Mesenchymal stem cell (in vitro differentiated cells and primary cell): ENCODE data around the gene MINDY4.

Experiments used
- DNase-seq: peaks from one replicate; pipeline ENCODE4 v3.0.0-alpha.2; 2013
- H2AFZ ChIP-seq: one replicate; pipeline ENCODE4 v1.6.1; 2013; ENCODE audit warnings: low read depth, mild to moderate bottlenecking, control low read depth, inconsistent platforms, low read length, moderate library complexity
- H2AK5ac ChIP-seq: 2 replicates; pipeline ENCODE4 v1.6.1; 2013; ENCODE audit warnings: low read length, moderate library complexity, mild to moderate bottlenecking, inconsistent platforms; ENCODE audit not compliant: severe bottlenecking
- H2BK120ac ChIP-seq: one replicate; pipeline ENCODE4 v1.6.1; 2013; ENCODE audit warnings: low read depth, mild to moderate bottlenecking, inconsistent platforms, low read length, moderate library complexity
- H2BK12ac ChIP-seq, 2 experiments: one replicate each; pipeline ENCODE4 v1.6.1; 2013; ENCODE audit warnings: inconsistent platforms in 2 of 2, low read length in 2 of 2, mild to moderate bottlenecking in 2 of 2, moderate library complexity in 2 of 2, control low read depth in 1 of 2
- H2BK15ac ChIP-seq: one replicate; pipeline ENCODE4 v1.6.1; 2013; ENCODE audit warnings: mild to moderate bottlenecking, low read depth, inconsistent platforms; ENCODE audit not compliant: poor library complexity, severe bottlenecking
- H2BK5ac ChIP-seq: 2 replicates; pipeline ENCODE4 v1.6.1; 2013; ENCODE audit warnings: low read depth, mild to moderate bottlenecking, low read length, control low read depth, inconsistent platforms; ENCODE audit not compliant: poor library complexity, severe bottlenecking
- H3K14ac ChIP-seq, 2 experiments: one replicate each; pipeline ENCODE4 v1.6.1; 2013; ENCODE audit warnings: inconsistent platforms in 2 of 2, low read length in 2 of 2, control low read depth in 1 of 2, mild to moderate bottlenecking in 1 of 2, moderate library complexity in 1 of 2
- H3K18ac ChIP-seq, 2 experiments: one replicate each; pipeline ENCODE4 v1.6.1; 2013; ENCODE audit warnings: inconsistent platforms in 2 of 2, low read length in 2 of 2, control low read depth in 1 of 2, low read depth in 1 of 2, mild to moderate bottlenecking in 1 of 2
- H3K23ac ChIP-seq, 2 experiments: one replicate each; pipeline ENCODE4 v1.6.1; 2013; ENCODE audit warnings: inconsistent platforms in 2 of 2, low read length in 2 of 2, mild to moderate bottlenecking in 2 of 2, moderate library complexity in 2 of 2, control low read depth in 1 of 2
- H3K27ac ChIP-seq: 2 replicates; pipeline ENCODE4 v1.5.1; 2013; ENCODE audit warnings: mild to moderate bottlenecking, moderate library complexity, low read length, control low read depth, inconsistent platforms; ENCODE audit not compliant: poor library complexity, severe bottlenecking
- H3K27me3 ChIP-seq, 2 experiments: 2 replicates each; pipeline versions ENCODE4 v1.6.1 to v1.7.0; 2013; ENCODE audit warnings: low read length in 2 of 2, mild to moderate bottlenecking in 2 of 2, moderate library complexity in 2 of 2, control low read depth in 1 of 2, inconsistent platforms in 1 of 2; ENCODE audit not compliant: control insufficient read depth in 1 of 2, insufficient read depth in 1 of 2
- H3K36me3 ChIP-seq, 2 experiments: 2 replicates each; pipeline versions ENCODE4 v1.6.1 to v1.7.0; 2013; ENCODE audit warnings: low read length in 2 of 2, control low read depth in 1 of 2, inconsistent platforms in 1 of 2, low read depth in 1 of 2, mild to moderate bottlenecking in 1 of 2; ENCODE audit not compliant: insufficient read depth in 2 of 2, control insufficient read depth in 1 of 2
- H3K4ac ChIP-seq, 2 experiments: one replicate each; pipeline ENCODE4 v1.6.1; 2013; ENCODE audit warnings: inconsistent platforms in 2 of 2, low read length in 2 of 2, mild to moderate bottlenecking in 2 of 2, moderate library complexity in 2 of 2, control low read depth in 1 of 2, low read depth in 1 of 2
- H3K4me1 ChIP-seq: 2 replicates; pipeline ENCODE4 v1.6.1; 2013; ENCODE audit warnings: low read depth, low read length, control low read depth; ENCODE audit not compliant: control insufficient read depth, insufficient read depth
- H3K4me2 ChIP-seq: 2 replicates; pipeline ENCODE4 v1.6.1; 2013; ENCODE audit warnings: low read length, mild to moderate bottlenecking, inconsistent platforms; ENCODE audit not compliant: poor library complexity, severe bottlenecking
- H3K4me3 ChIP-seq, 2 experiments: 2 replicates each; pipeline versions ENCODE4 v1.5.1 to v1.7.0; 2013; ENCODE audit warnings: low read length in 2 of 2, mild to moderate bottlenecking in 2 of 2, control low read depth in 1 of 2, low read depth in 1 of 2; ENCODE audit not compliant: insufficient read depth in 1 of 2
- H3K79me1 ChIP-seq: replicated peaks from 2 replicates; pipeline ENCODE4 v1.6.1; 2013; ENCODE audit warnings: mild to moderate bottlenecking, control low read depth, low read length, inconsistent platforms; ENCODE audit not compliant: poor library complexity, severe bottlenecking
- H3K9ac ChIP-seq: 2 replicates; pipeline ENCODE4 v1.7.0; 2013; ENCODE audit warnings: mild to moderate bottlenecking, low read length, moderate library complexity
- H3K9me3 ChIP-seq: 2 replicates; pipeline ENCODE4 v1.7.0; 2013; ENCODE audit warnings: mild to moderate bottlenecking, low read length; ENCODE audit not compliant: control insufficient read depth
- H4K8ac ChIP-seq: one replicate; pipeline ENCODE4 v1.6.1; 2013; ENCODE audit warnings: inconsistent platforms, mild to moderate bottlenecking, low read length, moderate library complexity
- H4K91ac ChIP-seq: one replicate; pipeline ENCODE4 v1.6.1; 2013; ENCODE audit warnings: mild to moderate bottlenecking, low read length, inconsistent platforms
- WGBS: methylation state at CpG from one replicate; pipeline ENCODE4 v1.1.7; 2013; ENCODE audit warnings: mixed read lengths; 5-methylcytosine and 5-hydroxymethylcytosine counted together

The MINDY4 gene

DNA sequence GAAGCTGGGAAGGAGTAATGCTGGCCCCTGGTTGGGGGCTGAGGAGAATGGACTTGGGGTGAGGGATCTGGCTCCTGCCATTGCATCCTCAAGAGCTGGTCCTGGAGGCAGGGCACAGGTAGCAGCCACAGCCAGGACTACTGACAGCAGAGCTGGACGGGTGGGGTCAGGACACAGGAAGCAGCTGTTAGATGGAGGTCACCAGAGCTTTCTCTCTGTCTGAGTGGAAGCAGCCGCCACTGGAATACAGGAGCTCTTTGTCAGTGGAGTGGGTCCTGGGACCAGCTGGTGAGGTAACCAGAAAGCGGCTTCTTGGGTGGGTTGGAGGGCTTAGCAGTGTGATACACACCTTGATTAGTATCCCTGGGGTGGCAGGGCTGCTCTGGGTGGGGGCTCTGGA, 82.4 kb downstream of the MINDY4 start:
- peaks cover 48 to 53% of the 10 kb centered on the region in 2 experiments for H3K36me3 ChIP-seq
- no peak overlapping the region for H2BK12ac ChIP-seq
- H3K27ac ChIP-seq = no peak overlapping the region
- no peak overlapping the region for H3K9ac ChIP-seq
- no peak overlapping the region for H3K18ac ChIP-seq
- H3K9me3 ChIP-seq = no peaks in the 10 kb centered on the region
- 86% methylated on average over 3 of the region's 3 CpGs for WGBS
- no peak overlapping the region for H2AFZ ChIP-seq
- no peak overlapping the region for H2AK5ac ChIP-seq
- DNase-seq = no peak
- no peak overlapping the region for H4K8ac ChIP-seq
- no peak overlapping the region for H3K4me2 ChIP-seq
- peaks cover 7% of the 10 kb centered on the region for H3K4me1 ChIP-seq
- no peak overlapping the region for H4K91ac ChIP-seq
- H3K23ac ChIP-seq = no peak overlapping the region
- no peaks in the 10 kb centered on the region for H3K27me3 ChIP-seq
- no peak overlapping the region for H3K14ac ChIP-seq
- H3K4me3 ChIP-seq = no peak overlapping the region
- no peak overlapping the region for H2BK5ac ChIP-seq
- peak overlapping the region; percentile 12 for H2BK15ac ChIP-seq
- no peak overlapping the region for H2BK120ac ChIP-seq
- H3K79me1 ChIP-seq = peaks cover 3% of the 10 kb centered on the region
- H3K4ac ChIP-seq = no peak overlapping the region

- Histone ChIP-seq H2BK120ac (no peak overlapping the region), H3K27ac (no peak overlapping the region), H4K8ac (no peak overlapping the region), H2AK5ac (no peak overlapping the region), H3K14ac (no peak overlapping the region), H3K4ac (no peak overlapping the region), H2BK15ac (no peak overlapping the region), H3K9me3 (no peaks in the 10 kb centered on the region), H2AFZ (no peak overlapping the region), H3K36me3 (peaks cover 58 to 74% of the 10 kb centered on the region in 2 experiments), H3K4me2 (no peak overlapping the region), H3K79me1 (peaks cover 5% of the 10 kb centered on the region), H4K91ac (no peak overlapping the region), H3K9ac (no peak overlapping the region), H3K23ac (no peak overlapping the region), H3K18ac (no peak overlapping the region), H3K4me3 (no peak overlapping the region), H3K27me3 (no peaks in the 10 kb centered on the region), H3K4me1 (peaks cover 8% of the 10 kb centered on the region), H2BK12ac (no peak overlapping the region), H2BK5ac (no peak overlapping the region)
- DNase-seq = no peak
- 97% methylated on average over 3 of the region's 3 CpGs for WGBS
Measured at GRCh38 chr7:30855936-30856335, 84.7 kb downstream of the MINDY4 start.

DNA sequence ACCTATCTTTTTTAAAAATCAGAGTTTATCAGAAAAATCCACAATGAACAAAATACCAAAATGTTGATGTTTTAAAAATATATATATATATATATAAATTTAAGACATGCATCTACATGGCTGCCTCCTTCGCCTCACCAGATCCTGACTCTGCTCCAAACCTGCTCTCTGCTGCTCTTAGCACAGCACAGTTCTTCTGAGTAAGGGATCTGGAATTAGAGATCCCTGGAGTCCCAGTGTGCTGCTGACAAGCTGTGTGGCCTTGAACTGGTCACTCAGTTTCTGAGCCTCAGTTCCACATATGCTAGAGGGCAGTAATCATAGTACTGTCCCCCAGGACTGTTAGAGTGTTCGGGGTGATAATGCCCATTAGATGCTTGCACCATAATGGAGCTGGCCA, 87.4 kb downstream of the MINDY4 start:
- no peak overlapping the region for H2BK5ac ChIP-seq
- 97% methylated on average over 2 of the region's 2 CpGs for WGBS
- H3K27me3 ChIP-seq = no peaks in the 10 kb centered on the region
- no peak overlapping the region for H3K4ac ChIP-seq
- H2AFZ ChIP-seq = no peak overlapping the region
- no peak for DNase-seq
- peaks cover 12% of the 10 kb centered on the region for H3K4me1 ChIP-seq
- H4K8ac ChIP-seq = no peak overlapping the region
- no peak overlapping the region for H3K4me3 ChIP-seq
- no peaks in the 10 kb centered on the region for H3K9me3 ChIP-seq
- H2BK12ac ChIP-seq = no peak overlapping the region
- no peak overlapping the region for H2AK5ac ChIP-seq
- no peak overlapping the region for H3K27ac ChIP-seq
- H2BK120ac ChIP-seq = no peak overlapping the region
- no peak overlapping the region for H3K14ac ChIP-seq
- H3K36me3 ChIP-seq = peaks cover 71 to 82% of the 10 kb centered on the region in 2 experiments
- H3K9ac ChIP-seq = no peak overlapping the region
- H3K23ac ChIP-seq = no peak overlapping the region
- H3K4me2 ChIP-seq = no peak overlapping the region
- no peak overlapping the region for H2BK15ac ChIP-seq
- no peak overlapping the region for H3K18ac ChIP-seq
- peaks cover 4% of the 10 kb centered on the region for H3K79me1 ChIP-seq
- no peak overlapping the region for H4K91ac ChIP-seq

DNA sequence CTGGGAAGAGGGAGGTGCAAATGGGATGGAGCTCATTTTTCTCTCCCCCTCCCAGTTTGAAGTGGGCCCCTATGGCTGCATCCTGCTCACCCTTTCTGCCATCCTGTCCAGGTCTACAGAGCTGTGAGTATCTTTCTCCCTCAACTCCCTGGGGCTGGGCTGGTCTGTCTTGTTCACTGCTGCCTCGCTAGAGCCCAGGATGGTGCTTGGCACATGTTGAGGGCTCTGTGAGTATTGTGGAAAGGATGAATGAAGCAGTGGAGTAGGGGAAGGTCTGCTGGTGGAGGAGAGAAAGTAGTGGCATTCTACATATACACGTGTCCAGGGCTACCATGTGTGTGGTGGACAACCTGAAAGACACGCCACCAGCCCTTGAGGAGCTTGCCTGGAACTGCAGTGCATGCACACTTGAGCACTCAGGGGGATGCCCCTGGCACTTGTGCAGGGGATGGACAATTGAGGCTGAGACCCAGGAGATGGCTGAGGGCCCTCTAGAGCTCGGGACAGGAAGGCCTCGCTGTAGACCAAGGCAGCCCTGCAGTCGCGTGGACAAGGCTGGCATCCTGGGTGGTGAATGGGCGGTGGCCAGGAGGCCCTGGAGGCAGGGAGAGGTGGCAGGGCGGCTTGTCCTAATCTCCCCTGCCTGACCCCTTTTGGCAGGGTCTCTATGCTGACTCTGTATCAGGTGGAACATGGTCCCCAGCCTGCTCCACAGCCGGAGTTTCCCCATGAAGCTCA, 88.2 kb downstream of the MINDY4 start:
- H3K14ac ChIP-seq = peak overlapping the region in 1 of 2 experiments; percentile 7
- H3K23ac ChIP-seq = no peak overlapping the region
- H3K27me3 ChIP-seq = no peaks in the 10 kb centered on the region
- peaks cover 12% of the 10 kb centered on the region for H3K4me1 ChIP-seq
- H2BK12ac ChIP-seq = no peak overlapping the region
- no peak overlapping the region for H4K91ac ChIP-seq
- no peak overlapping the region for H3K4ac ChIP-seq
- H3K4me2 ChIP-seq = no peak overlapping the region
- no peaks in the 10 kb centered on the region for H3K9me3 ChIP-seq
- DNase-seq = no peak
- no peak overlapping the region for H2BK15ac ChIP-seq
- H3K18ac ChIP-seq = no peak overlapping the region
- peaks cover 4% of the 10 kb centered on the region for H3K79me1 ChIP-seq
- no peak overlapping the region for H3K27ac ChIP-seq
- H2AK5ac ChIP-seq = no peak overlapping the region
- H2AFZ ChIP-seq = no peak overlapping the region
- H3K4me3 ChIP-seq = no peak overlapping the region
- H3K9ac ChIP-seq = no peak overlapping the region
- no peak overlapping the region for H4K8ac ChIP-seq
- H2BK5ac ChIP-seq = no peak overlapping the region
- no peak overlapping the region for H2BK120ac ChIP-seq
- H3K36me3 ChIP-seq = peaks cover 67 to 74% of the 10 kb centered on the region in 2 experiments
- WGBS = 92% methylated on average over 10 of the region's 10 CpGs
